Osteoblast (primary cell): ENCODE measurements around the gene OR1N1. TPM values are rescaled to one million over a fixed set of nuclear protein-coding genes. Genes with fewer than 3 reads are reported as not detected.

Experiments used
- DNase-seq: peaks from one replicate; pipeline ENCODE4 v3.0.0; 2011; ENCODE audit warnings: low spot score, mixed read lengths; ENCODE audit not compliant: insufficient read length; ENCODE audit errors: missing footprints
- H2AFZ ChIP-seq: 2 replicates; pipeline ENCODE4 v1.6.0; 2011; ENCODE audit warnings: mild to moderate bottlenecking, low read length
- H3K27ac ChIP-seq: 2 replicates; pipeline ENCODE4 v1.5.1; 2011; ENCODE audit warnings: mild to moderate bottlenecking, low read depth, low read length, moderate library complexity
- H3K27me3 ChIP-seq: 2 replicates; pipeline ENCODE4 v1.6.0; 2012; ENCODE audit warnings: mild to moderate bottlenecking, control low read depth, inconsistent platforms, low read length, moderate library complexity; ENCODE audit not compliant: insufficient read depth
- H3K36me3 ChIP-seq: 2 replicates; pipeline ENCODE4 v1.5.1; 2011; ENCODE audit warnings: mild to moderate bottlenecking, low read length, control low read depth, moderate library complexity; ENCODE audit not compliant: insufficient read depth
- H3K4me1 ChIP-seq: 2 replicates; pipeline ENCODE4 v1.5.1; 2011; ENCODE audit warnings: mild to moderate bottlenecking, low read length, control low read depth, moderate library complexity; ENCODE audit not compliant: insufficient read depth
- H3K4me2 ChIP-seq: 2 replicates; pipeline ENCODE4 v1.6.0; 2011; ENCODE audit warnings: mild to moderate bottlenecking, low read length; ENCODE audit not compliant: insufficient read depth
- H3K4me3 ChIP-seq: fragments of 200-600 bp; sonication (generic); 3 replicates; pipeline ENCODE4 v1.5.1; 2012; ENCODE audit warnings: mild to moderate bottlenecking, low read length, inconsistent platforms; ENCODE audit not compliant: insufficient read depth
- H3K79me2 ChIP-seq: 2 replicates; pipeline ENCODE4 v1.6.0; 2012; ENCODE audit warnings: mild to moderate bottlenecking, low read length, control low read depth, inconsistent platforms; ENCODE audit not compliant: insufficient read depth
- H3K9me3 ChIP-seq: 2 replicates; pipeline ENCODE4 v1.5.1; 2011; ENCODE audit warnings: low read depth, low read length, control low read depth
- H4K20me1 ChIP-seq: 2 replicates; pipeline ENCODE4 v1.6.0; 2012; ENCODE audit warnings: mild to moderate bottlenecking, low read length, control low read depth; ENCODE audit not compliant: insufficient read depth
- total RNA-seq: library from RNA; depleted of rRNA; stranded (reverse); fragments of >200 nt; gene quantifications from 2 replicates; pipeline ENCODE4 v1.2.3, GENCODE V29; 2012
- TF ChIP-seq, protein P1 (sequence below): IDR thresholded peaks from 2 replicates; pipeline ENCODE4 v1.5.1; 2011; ENCODE audit warnings: mild to moderate bottlenecking, low read depth, low read length, moderate library complexity; ENCODE audit errors: extremely low read depth

The OR1N1 gene
- total RNA-seq, 1 donor = not detected

- Histone ChIP-seq H4K20me1 (no peaks in the 10 kb centered on the region), H3K27me3 (no peaks in the 10 kb centered on the region), H3K4me2 (no peak overlapping the region), H3K4me1 (no peaks in the 10 kb centered on the region), H2AFZ (no peak overlapping the region), H3K9me3 (no peaks in the 10 kb centered on the region), H3K79me2 (no peaks in the 10 kb centered on the region), H3K36me3 (no peaks in the 10 kb centered on the region), H3K4me3 (no peak overlapping the region), H3K27ac (no peak overlapping the region)
- DNase-seq = no peak
- TF ChIP-seq, protein P1, sequence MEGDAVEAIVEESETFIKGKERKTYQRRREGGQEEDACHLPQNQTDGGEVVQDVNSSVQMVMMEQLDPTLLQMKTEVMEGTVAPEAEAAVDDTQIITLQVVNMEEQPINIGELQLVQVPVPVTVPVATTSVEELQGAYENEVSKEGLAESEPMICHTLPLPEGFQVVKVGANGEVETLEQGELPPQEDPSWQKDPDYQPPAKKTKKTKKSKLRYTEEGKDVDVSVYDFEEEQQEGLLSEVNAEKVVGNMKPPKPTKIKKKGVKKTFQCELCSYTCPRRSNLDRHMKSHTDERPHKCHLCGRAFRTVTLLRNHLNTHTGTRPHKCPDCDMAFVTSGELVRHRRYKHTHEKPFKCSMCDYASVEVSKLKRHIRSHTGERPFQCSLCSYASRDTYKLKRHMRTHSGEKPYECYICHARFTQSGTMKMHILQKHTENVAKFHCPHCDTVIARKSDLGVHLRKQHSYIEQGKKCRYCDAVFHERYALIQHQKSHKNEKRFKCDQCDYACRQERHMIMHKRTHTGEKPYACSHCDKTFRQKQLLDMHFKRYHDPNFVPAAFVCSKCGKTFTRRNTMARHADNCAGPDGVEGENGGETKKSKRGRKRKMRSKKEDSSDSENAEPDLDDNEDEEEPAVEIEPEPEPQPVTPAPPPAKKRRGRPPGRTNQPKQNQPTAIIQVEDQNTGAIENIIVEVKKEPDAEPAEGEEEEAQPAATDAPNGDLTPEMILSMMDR = no peak
Measured at GRCh38 chr9:122519376-122519775, 7.7 kb downstream of the OR1N1 start.

DNA sequence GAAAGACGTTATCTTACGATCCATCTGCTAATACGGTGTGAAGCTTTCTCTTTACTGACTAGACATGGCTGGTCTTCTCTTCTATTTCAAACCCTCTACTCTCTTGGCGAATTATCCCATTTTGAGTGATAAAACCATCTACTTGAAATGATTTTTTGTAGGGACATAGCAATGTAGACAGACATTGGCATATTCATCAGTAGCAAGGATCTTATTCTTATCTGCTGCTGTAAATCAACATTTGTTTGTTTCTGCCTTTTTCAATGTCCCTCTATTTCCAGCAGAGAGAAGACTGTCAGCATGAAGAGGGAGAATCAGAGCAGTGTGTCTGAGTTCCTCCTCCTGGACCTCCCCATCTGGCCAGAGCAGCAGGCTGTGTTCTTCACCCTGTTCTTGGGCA is 8.3 kb downstream of the OR1N1 start, which contains the start of gene OR1J4:
Gene OR1J4, plus strand, starts transcription at position 301 of the 400 bp plus-strand sequence. Its CDS starts 0 bp downstream, at position 301.
- no peak within 1 kb of the TSS for H3K27ac ChIP-seq
- TF ChIP-seq, protein P1 = no peak
- H3K4me1 ChIP-seq = no peaks in the 10 kb centered on the region
- no peak within 1 kb of the TSS for H3K4me2 ChIP-seq
- H3K9me3 ChIP-seq = no peaks in the 10 kb centered on the region
- H3K36me3 ChIP-seq = no peaks in the 10 kb centered on the region
- H3K4me3 ChIP-seq = no peak within 1 kb of the TSS
- H4K20me1 ChIP-seq = no peaks in the 10 kb centered on the region
- no peak within 1 kb of the TSS for H2AFZ ChIP-seq
- no peaks in the 10 kb centered on the region for H3K79me2 ChIP-seq
- DNase-seq = peak; percentile 14
- no peaks in the 10 kb centered on the region for H3K27me3 ChIP-seq

DNA sequence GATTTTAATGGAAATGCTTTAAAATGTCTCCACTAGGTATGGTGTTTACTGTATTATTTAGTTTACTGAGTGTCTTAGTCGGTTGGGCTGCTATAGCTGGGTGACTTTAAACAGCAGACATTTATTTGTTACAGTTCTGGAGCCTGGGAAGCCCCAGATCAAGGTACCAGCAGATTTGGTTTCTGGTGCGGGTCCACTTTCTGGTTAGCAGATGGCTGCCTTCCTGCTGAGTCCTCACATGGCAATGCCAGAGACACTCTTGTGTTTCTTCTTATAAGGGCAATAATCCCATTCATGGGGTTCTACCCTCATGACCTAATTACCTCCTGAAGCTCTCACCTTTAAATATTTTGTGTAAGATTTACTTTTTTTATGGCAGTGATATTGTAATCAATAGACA is 8.9 kb downstream of the OR1N1 start:
- no peak overlapping the region for H2AFZ ChIP-seq
- no peak overlapping the region for H3K4me3 ChIP-seq
- TF ChIP-seq, protein P1 = no peak
- no peak overlapping the region for H3K27ac ChIP-seq
- H3K79me2 ChIP-seq = no peaks in the 10 kb centered on the region
- H3K36me3 ChIP-seq = no peaks in the 10 kb centered on the region
- no peak overlapping the region for H3K4me2 ChIP-seq
- no peaks in the 10 kb centered on the region for H3K9me3 ChIP-seq
- H3K4me1 ChIP-seq = no peaks in the 10 kb centered on the region
- H4K20me1 ChIP-seq = no peaks in the 10 kb centered on the region
- DNase-seq = no peak
- H3K27me3 ChIP-seq = no peaks in the 10 kb centered on the region

DNA sequence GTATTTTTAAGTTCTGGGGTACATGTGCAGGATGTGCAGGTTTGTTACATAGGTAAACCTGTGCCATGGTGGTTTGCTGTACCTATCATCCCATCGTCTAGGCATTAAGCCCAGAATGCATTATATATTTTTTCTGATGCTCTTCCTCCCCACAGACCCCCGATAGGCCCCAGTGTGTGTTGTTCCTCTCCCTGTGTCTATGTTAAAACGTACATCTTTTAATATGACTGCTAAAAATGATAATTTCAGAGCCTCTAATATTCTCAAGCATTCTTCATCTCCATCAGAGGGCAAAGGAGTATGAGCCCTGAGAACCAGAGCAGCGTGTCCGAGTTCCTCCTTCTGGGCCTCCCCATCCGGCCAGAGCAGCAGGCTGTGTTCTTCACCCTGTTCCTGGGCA is 16.6 kb downstream of the OR1N1 start, which contains the start of gene OR1J2:
Gene OR1J2, plus strand, starts transcription at position 301 of the 400 bp plus-strand sequence. Its CDS starts 0 bp downstream, at position 301.
- DNase-seq = no peak
- H3K27me3 ChIP-seq = no peaks in the 10 kb centered on the region
- no peak within 1 kb of the TSS for H2AFZ ChIP-seq
- TF ChIP-seq, protein P1 = no peak
- no peaks in the 10 kb centered on the region for H4K20me1 ChIP-seq
- H3K36me3 ChIP-seq = no peaks in the 10 kb centered on the region
- H3K4me3 ChIP-seq = no peak within 1 kb of the TSS
- no peaks in the 10 kb centered on the region for H3K4me1 ChIP-seq
- H3K4me2 ChIP-seq = no peak within 1 kb of the TSS
- H3K27ac ChIP-seq = no peak within 1 kb of the TSS
- H3K9me3 ChIP-seq = no peaks in the 10 kb centered on the region
- no peaks in the 10 kb centered on the region for H3K79me2 ChIP-seq
